Measurements from ENCODE around the gene ADAMTS17. TPM values are rescaled to one million over a fixed set of nuclear protein-coding genes. Genes with fewer than 3 reads are reported as not detected.

ADAMTS17 gene
- total RNA-seq, 1 experiment from 2014 or later: 4.2 TPM

GRCh38 chr15:100050877-100051786, 290.6 kb downstream of the ADAMTS17 start:
- no peak overlapping the region for H3K27ac ChIP-seq (ENCODE audit: low read depth, low read length)
- no peaks in the 10 kb centered on the region for H3K27me3 ChIP-seq (ENCODE audit: insufficient read depth, low read length)
- RAD21 ChIA-PET (ENCODE audit: low non-redundant PET in 1 of 2, low total read pairs in 2 of 2, uncharacterized antibody in 2 of 2, unreplicated experiment in 2 of 2): no interaction called here
- BruUV-seq (replicated peaks): no TSS peak
- H3K9ac ChIP-seq (ENCODE audit: low read length): no peak overlapping the region
- H2AFZ ChIP-seq (ENCODE audit: low read depth, low read length, poor library complexity, severe bottlenecking): no peak overlapping the region
- POLR2A ChIA-PET: no interaction called here
- DNase-seq (ENCODE audit: low read depth, low spot score) (no peak), ATAC-seq (no peak)
- H3K79me2 ChIP-seq (ENCODE audit: insufficient read depth, low read length): no peaks in the 10 kb centered on the region
- TF ChIP-seq EZH2phosphoT487 (IDR thresholded peaks at IDR 0.05; ENCODE audit: borderline replicate concordance): no peak
- no peak for TF ChIP-seq ZNF274 (IDR thresholded peaks at IDR 0.05; ENCODE audit: low read depth, low read length)
- no peak for TF ChIP-seq SP1 (IDR thresholded peaks at IDR 0.05; ENCODE audit: low read depth)
- TF ChIP-seq CBX3 (IDR thresholded peaks at IDR 0.05; ENCODE audit: low read depth): no peak
- TF ChIP-seq JUND (IDR thresholded peaks at IDR 0.05): no peak
- no peak for TF ChIP-seq CTCF (IDR thresholded peaks at IDR 0.05 in 2 of 3, conservative IDR thresholded peaks at IDR 0.05 in 1 of 3; ENCODE audit: borderline replicate concordance in 1 of 3, insufficient read depth in 1 of 3, low read depth in 2 of 3, low read length in 2 of 3)
- TF ChIP-seq ATF3 (IDR thresholded peaks at IDR 0.05): no peak
- TF ChIP-seq POLR2A (IDR thresholded peaks at IDR 0.05; ENCODE audit: borderline replicate concordance, extremely low read depth, insufficient read depth, insufficient read length): no peak
- no peak for TF ChIP-seq SRF (IDR thresholded peaks at IDR 0.05; ENCODE audit: low read depth)
- TF ChIP-seq RAD21 (IDR thresholded peaks at IDR 0.05; ENCODE audit: low read depth): no peak
- TF ChIP-seq REST (IDR thresholded peaks at IDR 0.05; ENCODE audit: low read depth): no peak
- no peak for TF ChIP-seq ZFX (IDR thresholded peaks at IDR 0.05)
- TF ChIP-seq ELF1 (IDR thresholded peaks at IDR 0.05; ENCODE audit: borderline replicate concordance, low read depth): no peak
- TF ChIP-seq CEBPB (IDR thresholded peaks at IDR 0.05; ENCODE audit: low read depth): no peak
- H3K4me1 ChIP-seq (ENCODE audit: control insufficient read depth in 1 of 2, insufficient read depth in 2 of 2, low read length in 2 of 2): no peaks in the 10 kb centered on the region
- CTCF ChIA-PET: no interaction called here
- no peaks in the 10 kb centered on the region for H3K9me2 ChIP-seq (ENCODE audit: insufficient read depth)
- no peaks in the 10 kb centered on the region for H3K36me3 ChIP-seq (ENCODE audit: control insufficient read depth in 1 of 2, insufficient read depth in 2 of 2, low read length in 2 of 2)
- no peak overlapping the region for H3K4me3 ChIP-seq (replicated peaks in 1 of 2; ENCODE audit: low read depth in 1 of 2, low read length in 2 of 2)
- intact Hi-C loops (cut with micrococcal nuclease): no loop called here
- no peaks in the 10 kb centered on the region for H4K20me1 ChIP-seq (ENCODE audit: insufficient read depth)
- H3K4me2 ChIP-seq (ENCODE audit: low read length): no peak overlapping the region
- no peaks in the 10 kb centered on the region for H3K9me3 ChIP-seq (ENCODE audit: control insufficient read depth in 1 of 2, insufficient read depth in 1 of 2, low read depth in 1 of 2, low read length in 2 of 2)

Measured in HCT116 (cell line).